Tongue (tissue), 2 donors: ENCODE data around the gene RAB11A. TPM values are rescaled to one million over a fixed set of nuclear protein-coding genes. Genes with fewer than 3 reads are reported as not detected.
"Not testable (repeated sequence)": the region's sequence is repeated elsewhere in the genome, so short reads cannot be mapped to it uniquely, and the experiment has no call there.

Experiments
- DNase-seq: peaks from one replicate; pipeline ENCODE4 v3.0.0-alpha.2; 2015
- total RNA-seq: library from RNA; depleted of rRNA; stranded (reverse); fragments of >200 nt; gene quantifications from one replicate; pipeline ENCODE4 v1.2.3, GENCODE V29; 2014

The RAB11A gene
- total RNA-seq, 1 donor from 2014 or later = 136 TPM

DNA sequence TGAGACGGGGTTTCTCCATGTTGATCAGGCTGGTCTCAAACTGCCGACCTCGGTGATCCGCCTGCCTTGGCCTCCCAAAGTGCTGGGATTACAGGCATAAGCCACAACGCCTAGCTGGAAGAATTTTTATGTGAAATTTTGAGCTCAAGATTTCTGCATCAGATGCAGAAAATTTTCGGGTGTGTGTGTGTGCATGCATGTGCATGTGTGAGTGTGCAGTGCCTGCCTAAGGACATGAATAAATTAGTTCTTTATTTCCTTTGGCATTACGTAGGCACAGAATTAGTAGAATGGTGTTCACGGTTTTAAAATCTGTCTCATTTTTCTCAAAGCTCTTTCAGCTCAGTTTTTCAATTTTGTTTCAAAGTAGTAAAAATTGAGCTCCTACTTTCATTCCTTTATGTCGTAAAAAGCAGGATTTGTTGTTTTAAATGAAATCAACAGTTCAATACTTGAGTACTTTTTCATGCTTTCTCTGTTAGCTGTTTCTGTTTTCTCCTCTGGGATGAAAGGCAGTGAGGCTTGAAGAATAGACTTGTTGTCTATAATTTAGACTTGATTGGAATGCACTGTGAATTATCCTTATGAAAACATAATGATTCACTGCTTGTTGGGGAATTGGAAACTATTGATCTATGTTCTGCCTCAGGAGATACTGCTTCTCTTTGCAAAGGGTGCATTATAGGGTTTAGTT is 23.3 kb upstream of the RAB11A start:
- DNase-seq = no peak

DNA sequence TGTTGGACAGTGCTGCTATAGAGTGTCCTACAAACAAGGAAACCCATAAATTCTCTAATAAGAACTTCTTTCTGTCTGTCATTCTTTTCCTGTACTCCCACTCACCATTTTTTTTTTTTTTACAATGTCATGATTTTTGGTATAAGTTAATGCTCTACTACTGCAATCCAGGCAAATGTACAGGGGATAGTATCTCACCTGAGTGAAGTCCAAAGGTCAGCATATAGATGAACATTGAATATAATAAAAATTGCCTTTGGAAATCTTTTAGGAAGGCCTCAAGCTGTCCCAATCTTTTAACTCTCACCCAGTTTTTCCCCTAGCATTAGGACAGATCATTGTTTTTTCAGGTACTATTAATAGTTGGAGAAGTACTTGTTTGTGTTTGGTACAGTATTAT is 21.3 kb upstream of the RAB11A start:
- DNase-seq = no peak

DNA sequence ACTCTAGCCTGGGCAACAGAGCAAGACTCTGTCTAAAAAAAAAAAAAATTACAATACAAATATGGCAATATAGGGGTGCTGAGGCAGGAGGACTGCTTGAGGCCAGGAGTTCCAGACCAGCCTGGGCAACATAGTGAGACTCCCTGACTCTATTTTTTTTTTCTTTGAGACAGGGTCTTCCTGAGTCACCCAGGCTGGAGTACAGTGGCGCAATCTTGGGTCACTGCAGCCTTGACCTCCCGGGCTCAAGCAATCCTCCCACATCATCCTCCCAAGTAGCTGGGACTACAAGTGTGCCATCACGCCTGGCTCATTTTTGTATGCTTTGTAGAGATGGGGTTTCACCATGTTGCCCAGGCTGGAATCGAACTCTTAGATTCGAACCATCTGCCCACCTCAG is 17.3 kb upstream of the RAB11A start:
- no peak for DNase-seq

DNA sequence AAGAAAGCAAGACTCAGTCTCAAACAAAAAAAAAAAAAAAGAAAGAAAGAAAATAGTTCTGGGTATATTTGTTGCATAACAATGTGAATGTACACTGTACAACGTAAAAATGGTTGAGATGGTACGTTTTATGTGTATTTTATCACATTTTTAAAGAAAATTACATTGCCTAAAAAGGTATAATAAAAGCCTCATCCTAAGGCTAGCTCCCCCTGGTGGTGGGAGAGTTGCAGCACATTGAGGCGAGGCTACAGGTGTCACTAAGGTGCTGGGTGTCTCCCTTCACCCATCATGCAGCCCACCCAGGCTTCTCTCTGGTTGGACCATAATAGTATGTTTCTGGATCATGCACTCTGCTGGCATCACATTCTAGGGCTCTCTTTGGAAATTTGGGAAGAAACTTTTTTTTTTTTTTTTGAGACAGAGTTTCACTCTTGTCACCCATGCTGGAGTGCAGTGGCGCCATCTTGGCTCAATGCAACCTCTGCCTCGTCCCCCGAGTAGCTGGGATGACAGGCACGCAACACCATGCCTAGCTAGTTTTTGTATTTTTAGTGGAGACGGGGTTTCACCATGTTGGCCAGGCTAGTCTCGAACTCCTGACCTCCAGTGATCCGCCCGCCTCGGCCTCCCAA is 12.4 kb upstream of the RAB11A start:
- peak; percentile 54 for DNase-seq

DNA sequence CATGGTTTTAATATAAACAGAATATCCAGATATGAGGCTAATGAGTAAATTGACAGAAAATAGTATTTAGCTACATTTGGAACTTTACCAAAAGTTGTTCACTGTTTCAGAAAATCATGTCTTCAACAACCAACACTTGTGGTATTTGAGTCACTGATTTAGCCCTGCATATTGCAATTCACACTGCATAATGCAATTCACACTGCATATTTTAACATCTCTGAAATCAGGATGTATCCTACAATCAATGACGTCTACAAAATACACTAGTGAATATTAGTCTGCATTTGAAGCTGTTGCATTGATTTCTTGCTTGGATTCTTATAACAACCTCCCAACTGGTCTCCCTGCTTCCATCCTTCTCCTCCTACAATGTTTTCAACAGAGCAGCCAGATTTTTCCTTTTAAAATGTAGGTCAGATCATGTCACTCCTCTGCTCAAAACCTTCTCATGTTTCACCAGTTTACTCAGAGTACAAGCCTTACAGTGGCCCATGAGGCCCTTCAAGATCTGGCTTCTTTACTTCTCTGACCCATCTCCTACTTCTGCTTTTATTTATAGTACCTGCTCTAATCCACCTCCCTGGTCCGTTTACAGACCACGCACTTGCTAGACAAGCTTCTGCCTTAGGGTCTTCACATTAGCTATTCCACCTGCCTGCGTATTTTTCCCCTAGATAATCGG is 11.4 kb upstream of the RAB11A start:
- DNase-seq = no peak

DNA sequence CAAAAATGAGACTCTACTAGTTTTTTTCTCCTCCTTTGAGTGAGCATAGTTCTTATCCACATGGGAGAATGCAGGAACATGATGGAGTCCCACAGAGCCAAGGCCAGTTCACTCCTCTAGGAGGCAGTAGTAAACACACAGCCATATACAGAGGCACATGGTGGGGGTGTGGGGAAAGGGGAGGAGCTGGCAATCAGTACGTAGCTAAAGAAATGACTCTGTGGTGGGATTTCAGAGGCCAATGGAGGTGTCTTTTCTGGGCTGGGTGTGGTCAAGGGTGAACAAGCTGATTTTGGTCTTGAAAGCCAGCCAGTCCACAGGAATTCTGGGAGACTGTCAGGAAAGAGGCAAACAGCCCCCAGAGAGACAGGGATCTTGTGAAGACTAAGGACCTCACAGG is 6.6 kb upstream of the RAB11A start:
- peak; percentile 21 for DNase-seq

DNA sequence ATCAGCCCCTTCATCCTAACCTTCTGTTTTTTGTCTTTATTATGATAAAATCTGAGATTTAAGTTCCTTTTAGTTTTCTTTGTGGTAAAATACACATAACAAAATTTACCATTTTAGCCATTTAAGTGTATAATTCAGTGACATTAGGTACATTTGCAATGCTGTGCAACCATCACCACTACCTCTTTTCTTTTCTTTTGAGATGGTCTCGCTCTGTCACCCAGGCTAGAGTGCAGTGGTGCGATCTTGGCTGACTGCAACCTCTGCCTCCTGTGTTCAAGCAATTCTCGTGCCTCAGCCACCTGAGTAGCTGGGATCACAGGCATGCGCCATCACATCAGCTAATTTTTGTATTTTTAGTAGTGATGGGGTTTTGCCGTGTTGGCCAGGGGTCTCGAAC is 6.2 kb upstream of the RAB11A start:
- DNase-seq = no peak

DNA sequence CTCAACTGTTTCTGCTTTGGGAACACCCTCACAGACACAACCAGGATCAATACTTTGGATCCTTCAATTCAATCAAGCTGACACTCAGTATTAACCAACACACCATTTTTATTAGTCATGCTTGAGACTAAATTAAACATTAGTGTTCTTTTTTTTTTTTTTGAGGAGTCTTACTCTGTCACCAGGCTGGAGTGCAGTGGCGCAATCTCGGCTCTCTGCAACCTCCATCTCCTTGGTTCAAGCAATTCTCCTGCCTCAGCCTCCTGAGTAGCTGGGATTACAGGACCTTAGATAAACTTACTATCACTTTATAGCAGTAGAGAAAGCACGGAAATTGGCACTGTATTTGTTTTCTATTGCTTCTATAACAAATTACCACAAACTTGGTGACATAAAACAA is 2.0 kb upstream of the RAB11A start:
- DNase-seq = no peak

DNA sequence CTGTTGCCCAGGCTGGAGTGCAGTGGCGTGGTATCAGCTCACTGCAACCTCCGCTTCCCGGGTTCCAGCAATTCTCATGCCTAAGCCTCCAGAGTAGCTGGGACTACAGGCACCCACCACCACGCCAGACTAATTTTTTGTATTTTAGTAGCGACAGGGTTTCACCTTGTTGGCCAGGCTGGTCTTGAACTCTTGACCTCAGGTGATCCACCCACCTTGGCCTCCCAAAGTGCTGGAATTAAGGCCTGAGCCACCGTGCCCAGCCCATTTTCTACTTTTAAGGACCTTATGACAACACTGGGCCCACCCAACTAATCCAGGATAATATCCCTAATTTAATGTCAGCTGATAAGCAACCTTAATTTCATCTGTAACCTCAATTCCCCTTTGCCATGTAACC is 1.4 kb upstream of the RAB11A start:
- DNase-seq = not testable (repeated sequence)

DNA sequence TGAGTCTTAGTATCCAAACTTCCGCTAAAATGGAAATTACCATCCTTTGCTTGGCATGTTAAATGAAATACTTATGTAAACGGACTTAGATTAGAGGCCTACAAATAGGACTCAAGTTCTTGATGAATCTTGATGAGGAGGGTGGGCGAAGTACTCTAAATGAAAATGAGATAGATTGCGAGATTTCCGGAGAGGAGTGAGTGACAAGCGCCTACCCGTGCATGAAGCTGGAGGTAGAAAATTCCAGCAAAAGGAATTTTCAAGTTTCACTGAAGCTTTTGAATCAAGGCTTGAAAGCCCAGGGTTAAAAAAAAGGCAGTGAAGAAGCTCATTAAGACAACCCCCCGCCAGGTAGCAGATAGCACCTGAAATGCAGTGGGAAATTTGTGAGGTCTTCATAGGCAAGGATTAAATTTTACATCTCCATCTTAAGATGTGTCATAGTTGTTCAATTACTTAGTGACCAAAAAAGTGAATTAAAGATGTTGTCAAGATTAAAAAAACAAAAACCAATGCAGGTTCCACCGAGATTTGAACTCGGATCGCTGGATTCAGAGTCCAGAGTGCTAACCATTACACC is 655 bp upstream of the RAB11A start:
- no peak for DNase-seq

DNA sequence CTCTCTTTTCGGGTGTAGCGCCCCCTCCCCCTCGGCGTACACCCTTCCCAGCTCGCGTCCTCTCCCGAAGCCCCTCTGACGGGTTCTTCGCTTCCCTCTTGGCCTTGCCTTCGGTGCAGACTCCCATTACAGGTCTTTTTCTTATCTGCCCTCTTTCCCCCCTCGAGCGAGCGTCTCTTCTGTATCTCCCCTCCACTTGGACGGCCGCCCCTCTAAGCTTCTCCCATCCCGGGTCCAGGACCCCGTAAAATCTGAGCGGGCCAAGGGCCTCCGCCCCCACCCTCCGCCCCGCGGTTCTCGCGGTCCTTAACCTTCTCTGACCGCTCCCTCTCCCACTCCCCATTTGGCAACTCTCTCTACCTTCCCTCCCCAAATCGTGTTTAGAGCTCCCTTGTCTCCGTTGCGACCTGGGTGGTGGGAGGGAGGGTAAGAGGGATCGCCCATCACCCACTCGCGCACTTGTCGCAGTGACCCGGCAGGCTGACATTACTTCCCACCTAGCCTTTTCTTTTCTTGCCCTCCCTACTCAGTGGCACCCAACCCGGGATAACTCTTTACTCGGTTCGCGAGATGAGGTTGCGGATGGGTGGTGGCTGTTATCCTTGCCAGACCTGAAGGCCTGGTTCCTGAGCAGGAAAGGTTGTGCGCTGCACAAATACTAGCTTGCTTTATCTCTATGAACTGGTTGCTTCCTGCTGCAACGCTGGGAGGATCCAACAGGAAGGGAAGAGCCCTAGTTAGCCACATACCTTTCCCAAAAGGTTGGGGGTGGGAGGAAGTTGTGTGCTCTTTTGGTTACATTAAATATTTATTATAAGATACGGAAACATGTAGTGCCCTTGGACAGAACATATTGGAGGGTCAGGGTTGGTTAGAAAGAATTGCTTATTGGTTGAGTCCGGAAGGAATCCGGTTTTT is 922 bp downstream of the RAB11A start:
- peak; percentile 58 for DNase-seq

DNA sequence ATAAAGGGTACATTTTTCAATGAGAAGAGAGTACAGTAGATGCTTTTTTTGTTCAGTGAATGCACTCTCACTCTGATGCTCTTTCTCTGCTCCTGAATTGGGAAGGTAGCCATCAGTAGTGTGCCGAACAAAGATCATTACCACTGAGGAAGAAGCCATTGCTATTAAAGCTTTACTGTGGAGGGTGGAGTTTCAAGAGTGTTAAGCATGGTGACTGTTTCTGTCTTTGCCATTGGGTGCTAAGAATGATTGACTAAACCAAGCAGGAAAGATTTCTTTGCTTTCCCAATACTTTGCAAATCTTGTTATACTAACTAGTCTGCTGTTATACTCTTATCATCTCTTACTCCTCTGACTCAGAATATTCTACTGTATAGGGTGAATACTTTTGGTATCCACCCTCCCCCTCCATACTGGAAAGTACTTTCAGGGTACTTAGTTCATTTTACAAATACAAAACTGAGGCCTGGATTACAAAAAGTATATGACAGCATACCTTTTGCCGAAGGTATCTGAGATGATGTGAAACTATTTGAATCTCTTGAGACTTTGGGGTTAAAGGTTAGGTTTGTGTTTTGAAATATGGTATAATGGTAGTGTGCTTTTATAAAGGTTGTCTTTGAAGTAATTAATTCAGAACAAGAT is 1.7 kb downstream of the RAB11A start:
- DNase-seq = peak; percentile 31

DNA sequence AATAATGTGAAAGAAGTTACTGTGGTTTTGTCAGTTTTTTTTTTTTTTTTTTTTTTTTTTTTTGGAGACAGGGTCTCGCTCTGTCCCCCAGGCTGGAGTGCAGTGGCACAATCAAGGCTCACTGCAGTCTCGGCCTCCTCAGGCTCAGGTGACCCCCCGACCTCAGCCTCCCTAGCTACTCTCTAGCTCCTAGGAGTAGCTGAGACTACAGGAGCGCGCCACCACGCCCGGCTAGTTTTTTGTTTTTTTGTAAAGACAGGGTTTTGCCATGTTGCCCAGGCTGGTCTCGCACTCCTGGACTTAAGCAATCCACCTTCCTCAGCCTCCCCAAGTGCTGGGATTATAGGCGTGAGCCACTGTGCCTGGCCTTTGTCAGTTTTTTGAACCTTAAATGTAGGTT is 2.6 kb downstream of the RAB11A start:
- DNase-seq = not testable (repeated sequence)

DNA sequence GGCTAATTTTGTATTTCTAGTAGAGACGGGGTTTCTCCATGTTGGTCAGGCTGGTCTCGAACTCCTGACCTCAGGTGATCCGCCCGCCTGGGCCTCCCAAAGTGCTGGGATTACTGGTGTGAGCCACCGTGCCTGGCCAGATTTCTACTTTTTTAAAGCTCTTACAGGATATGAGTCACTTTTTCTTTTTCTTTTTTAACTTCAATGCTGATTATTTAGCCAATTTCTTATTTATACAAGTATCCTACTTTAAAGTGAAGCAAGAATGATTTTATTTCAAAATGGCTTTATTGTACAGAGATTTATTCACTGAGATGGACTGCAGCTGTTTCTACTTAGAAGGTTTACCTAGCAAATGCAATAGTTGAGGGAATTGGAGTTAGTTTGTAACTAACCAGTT is 3.3 kb downstream of the RAB11A start:
- not testable (repeated sequence) for DNase-seq

DNA sequence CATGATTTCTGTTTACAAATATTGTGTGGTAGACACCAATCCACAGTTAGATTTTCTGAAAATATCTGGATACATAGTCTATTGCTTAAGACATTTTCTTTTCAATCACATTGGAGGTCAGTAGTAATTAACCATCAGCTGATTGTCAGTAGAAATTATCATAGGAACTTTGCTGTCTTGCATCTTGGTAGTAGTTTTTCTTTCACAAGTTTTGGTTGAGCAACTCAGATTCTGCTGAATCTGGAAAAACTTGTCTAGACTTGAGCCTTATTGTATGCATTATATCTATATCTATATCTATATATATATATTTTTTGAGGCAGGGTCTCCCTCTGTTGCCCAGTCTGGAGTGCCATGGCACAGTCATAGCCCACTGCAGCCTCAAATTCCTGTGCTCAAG is 4.0 kb downstream of the RAB11A start:
- no peak for DNase-seq

DNA sequence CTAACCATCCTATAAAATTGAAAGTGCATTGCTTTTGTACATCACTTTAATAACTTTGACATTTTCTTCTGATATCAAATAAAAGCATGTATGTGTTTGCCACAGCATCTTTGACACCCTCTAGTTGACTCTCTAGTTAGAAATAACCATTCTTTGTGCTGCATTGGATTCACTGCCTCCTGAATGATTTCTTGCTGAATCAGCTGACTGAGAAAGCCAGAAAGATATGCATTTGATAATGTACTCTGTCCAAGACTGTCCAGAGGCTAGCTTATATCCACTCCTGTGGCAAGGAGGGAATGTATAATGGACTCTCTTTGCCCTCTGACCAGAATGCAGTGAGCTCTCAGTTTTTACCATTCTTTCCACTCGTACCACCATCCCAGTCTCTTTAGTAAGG is 6.2 kb downstream of the RAB11A start:
- DNase-seq = no peak

DNA sequence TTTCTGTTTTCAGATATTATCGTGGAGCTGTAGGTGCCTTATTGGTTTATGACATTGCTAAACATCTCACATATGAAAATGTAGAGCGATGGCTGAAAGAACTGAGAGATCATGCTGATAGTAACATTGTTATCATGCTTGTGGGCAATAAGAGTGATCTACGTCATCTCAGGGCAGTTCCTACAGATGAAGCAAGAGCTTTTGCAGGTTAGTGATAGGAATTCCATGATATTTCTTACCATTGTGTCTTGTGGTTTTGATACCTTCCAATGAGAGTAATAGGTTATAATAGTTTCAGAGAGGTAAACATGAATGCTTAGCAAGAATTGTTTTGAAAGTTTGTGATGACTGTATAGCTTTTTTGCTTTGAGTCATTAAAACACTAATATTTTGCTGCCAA is 8.5 kb downstream of the RAB11A start:
- no peak for DNase-seq

DNA sequence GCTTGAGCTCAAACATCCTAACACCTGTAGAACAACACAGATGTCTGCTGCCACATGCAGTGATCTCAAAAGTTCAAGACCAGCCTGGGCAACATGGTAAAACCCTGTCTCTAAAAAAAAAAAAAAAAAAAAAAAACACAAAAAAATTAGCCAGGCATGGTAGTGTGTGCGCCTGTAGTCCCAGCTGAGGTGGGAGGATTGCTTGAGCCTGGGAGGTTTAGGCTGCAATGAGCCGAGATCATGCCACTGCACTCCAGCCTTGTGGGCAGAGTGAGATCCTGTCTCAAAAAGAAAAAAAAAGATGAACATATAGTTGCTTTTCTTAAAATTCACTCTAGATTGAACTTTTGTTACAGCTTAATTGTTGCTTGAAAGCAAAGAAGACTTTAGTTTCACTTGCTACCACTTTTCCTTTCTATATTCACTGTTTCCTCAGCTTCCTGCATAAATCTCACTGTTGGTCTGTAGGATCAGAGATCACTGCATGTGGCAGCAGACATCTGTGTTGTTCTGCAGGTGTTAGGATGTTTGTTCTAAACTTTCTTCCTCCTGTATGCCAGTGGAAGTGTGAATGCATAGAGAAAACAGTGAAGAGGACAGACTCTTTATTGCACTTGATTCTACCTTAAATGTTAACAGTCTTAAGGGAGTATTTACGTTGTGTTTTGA is 12.6 kb downstream of the RAB11A start:
- no peak for DNase-seq

DNA sequence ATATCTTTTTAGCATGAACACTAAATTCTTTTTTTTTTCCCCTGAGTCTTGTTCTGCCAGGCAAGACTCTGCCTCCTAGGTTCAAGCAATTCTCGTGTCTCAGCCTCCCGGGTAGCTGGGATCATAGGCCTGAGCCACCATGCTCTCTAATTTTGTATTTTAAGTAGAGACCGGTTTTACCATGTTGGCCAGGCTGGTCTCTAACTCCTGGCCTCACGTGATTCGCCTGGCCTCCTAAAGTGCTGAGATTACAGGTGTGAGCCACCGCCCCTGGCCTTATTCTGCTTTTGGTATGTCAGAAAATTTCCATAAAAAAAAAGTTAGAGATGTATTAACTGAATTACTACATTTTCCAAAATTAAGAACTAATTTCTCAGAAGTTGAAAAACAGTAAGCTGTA is 14.3 kb downstream of the RAB11A start:
- no peak for DNase-seq

DNA sequence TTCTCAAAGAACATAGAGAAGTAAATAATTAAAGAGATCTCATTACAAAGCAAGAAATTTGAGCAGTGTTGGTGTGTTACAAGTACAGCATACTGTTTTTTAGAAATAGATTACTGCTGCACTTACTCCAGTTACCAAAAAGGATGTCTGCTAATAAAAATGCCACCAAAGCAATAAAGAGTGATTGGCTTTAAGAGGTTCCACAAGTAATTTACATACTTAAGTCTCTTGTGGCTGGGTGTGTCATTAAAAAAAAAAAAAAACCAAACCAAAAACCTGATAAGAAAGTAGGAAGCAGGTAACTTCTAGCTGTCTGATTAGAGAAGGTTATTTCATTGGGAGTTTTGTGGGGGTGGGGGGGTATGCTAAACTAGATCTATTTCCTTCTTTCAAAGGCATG is 15.2 kb downstream of the RAB11A start:
- DNase-seq = no peak

DNA sequence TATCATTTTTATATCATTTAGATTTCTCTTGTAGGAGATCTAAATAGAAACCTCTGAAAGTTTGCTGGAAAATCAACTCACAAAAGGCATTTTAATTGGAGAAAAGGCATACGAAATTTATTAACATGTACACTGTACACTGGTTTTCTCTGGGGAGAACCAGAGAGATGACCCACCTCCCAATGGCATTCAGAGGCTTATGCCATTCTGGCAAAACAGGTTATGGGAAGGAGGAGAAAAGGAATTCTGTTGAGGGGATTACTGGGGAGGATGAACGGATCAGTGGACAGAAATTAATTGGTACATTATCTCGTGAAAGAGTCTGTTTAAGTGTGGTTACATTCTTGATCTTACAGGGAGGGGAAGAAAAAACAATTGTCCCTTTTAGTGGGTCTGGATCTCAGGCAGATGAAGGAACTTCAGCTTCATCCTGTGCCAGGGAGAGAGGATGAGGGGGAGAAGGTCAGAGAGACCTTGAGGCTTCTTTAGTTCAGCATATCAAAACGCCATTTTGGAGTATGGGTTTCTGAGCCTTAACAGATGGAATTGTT is 16.5 kb downstream of the RAB11A start:
- no peak for DNase-seq
